K562 (cell line): ENCODE measurements around the gene FAM227B. TPM values are rescaled to one million over a fixed set of nuclear protein-coding genes. Genes with fewer than 3 reads are reported as not detected.
A peak's percentile ranks its signal among the peaks of the same experiment; 100 is the strongest.

Experiments
- DMBX1 ChIP-seq: fragments of 250-450 bp; sonication (Bioruptor Pico); IDR thresholded peaks from 2 replicates; pipeline ENCODE4 v1.8.0; 2022; ENCODE audit warnings: inconsistent platforms, mild to moderate bottlenecking, moderate library complexity, borderline replicate concordance
- EP300 ChIP-seq: IDR thresholded peaks from 2 replicates; pipeline ENCODE4 v1.6.1; 2012; ENCODE audit warnings: low read length, improper control_type of control experiment
- GTF2E2 ChIP-seq: fragments of 200-800 bp; sonication (Bioruptor generic); IDR thresholded peaks from 2 replicates; pipeline ENCODE4 v1.6.1; 2016; ENCODE audit warnings: missing genetic modification characterization, missing compliant biosample characterization
- JUND ChIP-seq, 2 experiments: IDR thresholded peaks; 2 replicates in 1 of 2; 3 replicates in 1 of 2; pipeline ENCODE4 v1.6.1; 2011; ENCODE audit warnings: borderline replicate concordance in 2 of 2, low read depth in 2 of 2, low read length in 2 of 2, improper control_type of control experiment in 1 of 2, missing biosample characterization in 1 of 2, missing genetic modification characterization in 1 of 2, missing genetic modification reagents in 1 of 2
- MLLT1 ChIP-seq, 2 experiments: fragments of 450-650 bp; IDR thresholded peaks; 2 replicates each; pipeline ENCODE4 v1.6.1; 2016
- PCBP1 ChIP-seq: fragments of 200-400 bp; formaldehyde crosslinking; IDR thresholded peaks from 2 replicates; pipeline ENCODE4 v1.6.1; 2018; ENCODE audit warnings: mild to moderate bottlenecking, low read depth, low read length; ENCODE audit not compliant: poor library complexity, severe bottlenecking
- PKNOX1 ChIP-seq: fragments of 450-650 bp; IDR thresholded peaks from 2 replicates; pipeline ENCODE4 v1.6.1; 2016
- RBM22 ChIP-seq: fragments of 200-400 bp; formaldehyde crosslinking; IDR thresholded peaks from 2 replicates; pipeline ENCODE4 v1.6.1; 2018; ENCODE audit warnings: low read length, low read depth; ENCODE audit not compliant: poor library complexity, severe bottlenecking
- SNRNP70 ChIP-seq: fragments of 200-400 bp; formaldehyde crosslinking; optimal IDR thresholded peaks from 2 replicates; pipeline ENCODE3; 2017; ENCODE audit warnings: low read depth, low read length
- TAL1 ChIP-seq: fragments of 450-650 bp; IDR thresholded peaks from 2 replicates; pipeline ENCODE4 v1.6.1; 2016; ENCODE audit warnings: mild to moderate bottlenecking
- TCF3 ChIP-seq: sonication (generic); formaldehyde crosslinking; IDR thresholded peaks from 2 replicates; pipeline ENCODE4 v1.4.0; 2020; ENCODE audit warnings: mild to moderate bottlenecking, missing genetic modification reagents
- TCF7 ChIP-seq: sonication (generic); IDR thresholded peaks from 2 replicates; pipeline ENCODE4 v1.6.1; 2016; ENCODE audit warnings: antibody characterized with exemption, borderline replicate concordance
- TEAD1 ChIP-seq, 2 experiments: fragments of 450-650 bp in 1 of 2; sonication (generic) in 1 of 2; formaldehyde crosslinking; IDR thresholded peaks; 2 replicates each; pipeline versions ENCODE4 v1.4.0 to v1.8.0; 2020 to 2022; ENCODE audit warnings: mild to moderate bottlenecking in 2 of 2, missing genetic modification reagents in 1 of 2
- ZBED1 ChIP-seq: IDR thresholded peaks from 2 replicates; pipeline ENCODE4 v1.6.1; 2014
- ZBTB33 ChIP-seq: sonication (generic); formaldehyde crosslinking; IDR thresholded peaks from 2 replicates; pipeline ENCODE4 v1.8.1; 2023; ENCODE audit warnings: mild to moderate bottlenecking, missing genetic modification reagents
- ZEB2 ChIP-seq: fragments of 450-650 bp; IDR thresholded peaks from 2 replicates; pipeline ENCODE4 v1.6.1; 2016
- ZNF197 ChIP-seq: fragments of 200-800 bp; sonication (Bioruptor generic); IDR thresholded peaks from 2 replicates; pipeline ENCODE4 v1.6.1; 2016; ENCODE audit warnings: low read depth, missing genetic modification characterization, missing compliant biosample characterization
- ZNF224 ChIP-seq: sonication (generic); formaldehyde crosslinking; IDR thresholded peaks from 2 replicates; pipeline ENCODE4 v1.8.0; 2022; ENCODE audit warnings: mild to moderate bottlenecking, missing genetic modification reagents
- ZNF23 ChIP-seq: fragments of 250-450 bp; sonication (Bioruptor Pico); IDR thresholded peaks from 2 replicates; pipeline ENCODE4 v1.4.0; 2020; ENCODE audit warnings: mild to moderate bottlenecking
- ZNF280B ChIP-seq: fragments of 250-450 bp; sonication (Bioruptor Pico); IDR thresholded peaks from 2 replicates; pipeline ENCODE4 v1.5.1; 2021; ENCODE audit warnings: mild to moderate bottlenecking
- polyA plus RNA-seq, 8 experiments: library from polyadenylated mRNA; depleted of rRNA in 4 of 8; stranded (reverse) in 5 of 8; unstranded in 3 of 8; fragments of >200 nt; fragmentation: Nextera tagmentation in 2 of 8; fragmentation: Illumina TruSeq in 1 of 8; extraction: Ambion mirVana in 2 of 8; extraction: Trizol in 1 of 8; gene quantifications; 2 replicates each; pipeline versions ENCODE4 v1.2.1 to v1.2.3, GENCODE V29; 2011 to 2014; ENCODE audit warnings: inconsistent platforms in 1 of 8, missing spikeins in 1 of 8
- total RNA-seq, 7 experiments: library from RNA; depleted of rRNA in 6 of 7; stranded (reverse); fragments of >200 nt in 6 of 7; fragmentation: Illumina TruSeq in 2 of 7; extraction: Trizol in 2 of 7; gene quantifications; 2 replicates each; pipeline versions ENCODE4 v1.2.1 to v1.2.3, GENCODE V29; 2011 to 2021; ENCODE audit warnings: low replicate concordance in 1 of 7

FAM227B gene
- total and polyA plus RNA-seq, 9 of the 15 experiments (the other 6 are each of a cell fraction or from before 2014, with no cell fraction given) = 5.1 to 12.5 (median 11.2) TPM

GRCh38 chr15:49620658-49621368, at the start of gene FAM227B, which contains the start of gene DTWD1 (continued):
- peak; percentile 67; the same call in 1 of the 2 replicates for TF ChIP-seq JUND (IDR thresholded peaks at IDR 0.05; ENCODE audit: borderline replicate concordance, low read depth, low read length)
- TF ChIP-seq JUND (tag; IDR thresholded peaks at IDR 0.05; ENCODE audit: borderline replicate concordance, low read depth, low read length) = no peak; the same call in 2 of the 3 replicates
- TF ChIP-seq TEAD1 (CRISPR knock-in tag; IDR thresholded peaks at IDR 0.05) = peak; percentile 54 to 86; a peak in 3 of 4 replicates
- TF ChIP-seq ZNF197 (CRISPR knock-in tag) = peak; percentile 73; the same call in 1 of the 2 replicates
- TF ChIP-seq RBM22 = peak; percentile 92
- TF ChIP-seq TCF7 = peak; percentile 63; the same call in 1 of the 2 replicates
- no peak for TF ChIP-seq ZNF280B (CRISPR knock-in tag)
- TF ChIP-seq GTF2E2 (tag) = peak; percentile 76; the same call in 1 of the 2 replicates
- peak; percentile 94 for TF ChIP-seq ZEB2
- TF ChIP-seq ZBTB33 (CRISPR knock-in tag) = peak; percentile 48; the same call in 1 of the 2 replicates
- TF ChIP-seq TAL1 = no peak
- peak; percentile 75; the same call in 1 of the 2 replicates for TF ChIP-seq DMBX1 (CRISPR knock-in tag)
- no peak for TF ChIP-seq ZNF224 (CRISPR knock-in tag)
- peak; percentile 49; the same call in 1 of the 2 replicates for TF ChIP-seq TCF3 (CRISPR knock-in tag)
- TF ChIP-seq PKNOX1 = peak; percentile 91
- TF ChIP-seq SNRNP70 = no peak
- peak; percentile 23 to 61; a peak in 3 of 4 replicates for TF ChIP-seq MLLT1 (IDR thresholded peaks at IDR 0.05)
- no peak for TF ChIP-seq ZNF23 (CRISPR knock-in tag)
- TF ChIP-seq ZBED1 = peak; percentile 25; the same call in 1 of the 2 replicates
- TF ChIP-seq EP300 = peak; percentile 53
- peak; percentile 78 for TF ChIP-seq PCBP1
